A549 (cell line): ENCODE measurements around the gene EPB41L2.

ENCODE experiments used
- MYC ChIP-seq: IDR thresholded peaks from 2 replicates; pipeline ENCODE4 v1.6.1; 2012; ENCODE audit warnings: mild to moderate bottlenecking, inconsistent platforms, low read length, improper control_type of control experiment, borderline replicate concordance
- POLR2A ChIP-seq: IDR thresholded peaks from 2 replicates; pipeline ENCODE4 v1.6.1; 2012; ENCODE audit warnings: mild to moderate bottlenecking, low read length
- SREBF2 ChIP-seq: fragments of 450-650 bp; IDR thresholded peaks from 2 replicates; pipeline ENCODE4 v1.6.1; 2014; ENCODE audit warnings: mild to moderate bottlenecking, moderate library complexity
- USF2 ChIP-seq: fragments of 450-650 bp; IDR thresholded peaks from 2 replicates; pipeline ENCODE4 v1.6.1; 2014; ENCODE audit warnings: antibody characterized with exemption
- TF ChIP-seq, protein P1 (sequence below): fragments of >200 bp; sonication (Bioruptor Twin); formaldehyde crosslinking; IDR thresholded peaks from 3 replicates; pipeline ENCODE4 v1.5.1; 2016

DNA sequence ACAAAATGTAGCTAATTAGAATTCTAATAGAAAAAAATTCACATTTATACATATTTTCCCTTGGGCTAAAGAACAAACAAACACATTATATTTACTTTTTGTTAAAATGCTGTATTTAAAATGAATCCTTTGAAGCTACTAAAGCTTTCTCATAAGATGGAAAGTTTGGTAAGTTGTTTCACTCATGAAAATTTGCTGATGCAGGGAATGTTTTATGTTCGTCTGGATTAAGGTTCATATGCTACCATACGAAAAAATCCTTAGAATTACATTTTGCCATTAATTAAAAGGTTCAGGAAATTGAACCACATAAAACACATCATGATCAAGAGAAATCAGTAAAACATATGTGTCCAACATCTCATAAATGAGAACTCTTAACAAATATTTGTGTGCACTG lies 173.6 kb downstream of the EPB41L2 start:
- TF ChIP-seq POLR2A (no peak), SREBF2 (no peak), MYC (no peak), USF2 (no peak)
- TF ChIP-seq, protein P1, sequence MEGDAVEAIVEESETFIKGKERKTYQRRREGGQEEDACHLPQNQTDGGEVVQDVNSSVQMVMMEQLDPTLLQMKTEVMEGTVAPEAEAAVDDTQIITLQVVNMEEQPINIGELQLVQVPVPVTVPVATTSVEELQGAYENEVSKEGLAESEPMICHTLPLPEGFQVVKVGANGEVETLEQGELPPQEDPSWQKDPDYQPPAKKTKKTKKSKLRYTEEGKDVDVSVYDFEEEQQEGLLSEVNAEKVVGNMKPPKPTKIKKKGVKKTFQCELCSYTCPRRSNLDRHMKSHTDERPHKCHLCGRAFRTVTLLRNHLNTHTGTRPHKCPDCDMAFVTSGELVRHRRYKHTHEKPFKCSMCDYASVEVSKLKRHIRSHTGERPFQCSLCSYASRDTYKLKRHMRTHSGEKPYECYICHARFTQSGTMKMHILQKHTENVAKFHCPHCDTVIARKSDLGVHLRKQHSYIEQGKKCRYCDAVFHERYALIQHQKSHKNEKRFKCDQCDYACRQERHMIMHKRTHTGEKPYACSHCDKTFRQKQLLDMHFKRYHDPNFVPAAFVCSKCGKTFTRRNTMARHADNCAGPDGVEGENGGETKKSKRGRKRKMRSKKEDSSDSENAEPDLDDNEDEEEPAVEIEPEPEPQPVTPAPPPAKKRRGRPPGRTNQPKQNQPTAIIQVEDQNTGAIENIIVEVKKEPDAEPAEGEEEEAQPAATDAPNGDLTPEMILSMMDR, result no peak
